NCI-H1694 (cell line): ENCODE measurements around the gene MARK4.
"Not testable (repeated sequence)": the region's sequence is repeated elsewhere in the genome, so short reads cannot be mapped to it uniquely, and the experiment has no call there.

Experiments used
- DNase-seq: peaks from one replicate; lab custom pipeline; 2025; lab: John Stamatoyannopoulos, UW

MARK4 gene

DNA sequence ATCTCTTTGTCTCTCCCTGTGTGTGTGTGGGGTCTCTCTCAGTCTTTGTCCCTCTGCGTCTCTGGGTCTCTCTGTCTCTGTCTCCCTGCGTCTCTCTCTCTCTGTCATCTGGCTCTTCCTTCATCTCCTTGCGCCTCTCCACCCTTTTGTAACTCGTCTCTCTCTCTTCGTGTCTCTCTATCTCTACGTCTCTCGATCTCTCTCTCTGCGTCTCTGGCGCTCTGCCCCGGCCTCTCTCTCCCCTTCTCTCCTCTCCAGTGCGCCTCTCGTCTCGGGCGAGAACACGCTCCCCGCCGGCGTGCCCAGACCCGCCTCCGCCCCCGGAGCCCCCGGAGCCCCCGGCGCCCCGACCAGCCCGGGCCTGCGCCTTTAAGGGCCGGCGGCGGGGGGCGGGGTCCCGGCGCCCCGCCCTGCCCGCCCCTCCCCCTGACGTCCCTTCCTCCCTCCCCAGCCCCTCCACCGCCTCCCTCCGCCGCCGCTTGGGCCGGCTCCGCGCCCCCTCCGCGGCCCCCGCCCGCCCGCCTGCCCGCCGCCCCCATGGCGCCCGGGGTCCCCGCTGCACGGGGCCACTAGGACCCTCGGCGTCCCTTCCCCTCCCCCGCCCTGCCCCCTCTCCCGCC lies at the start of gene MARK4:
MARK4 (plus strand) TSS at position 440 of the 620 bp plus-strand sequence. CDS start 318 bp downstream, outside the sequence.
- DNase-seq: peak; percentile 75

DNA sequence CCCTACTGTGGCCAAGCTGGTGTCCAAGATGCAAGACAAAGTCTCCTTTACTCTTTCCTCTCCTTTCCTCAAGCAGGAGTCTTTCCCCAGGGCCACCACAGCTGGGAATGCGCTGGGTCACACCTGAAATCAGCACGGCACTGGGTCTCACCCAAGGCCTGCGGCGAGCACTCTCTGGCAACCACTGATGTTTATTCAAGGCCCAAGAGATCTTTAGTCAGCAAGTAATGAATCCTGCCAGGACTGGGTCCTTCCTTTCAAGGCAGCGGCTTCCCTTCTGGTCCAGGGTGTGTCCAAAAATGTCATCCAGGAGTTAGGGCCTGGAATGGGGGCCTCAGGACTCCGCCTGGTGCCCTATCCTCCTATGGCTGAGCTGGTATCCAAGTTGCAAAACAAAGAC lies 48.4 kb upstream of the MARK4 start:
- DNase-seq: no peak

DNA sequence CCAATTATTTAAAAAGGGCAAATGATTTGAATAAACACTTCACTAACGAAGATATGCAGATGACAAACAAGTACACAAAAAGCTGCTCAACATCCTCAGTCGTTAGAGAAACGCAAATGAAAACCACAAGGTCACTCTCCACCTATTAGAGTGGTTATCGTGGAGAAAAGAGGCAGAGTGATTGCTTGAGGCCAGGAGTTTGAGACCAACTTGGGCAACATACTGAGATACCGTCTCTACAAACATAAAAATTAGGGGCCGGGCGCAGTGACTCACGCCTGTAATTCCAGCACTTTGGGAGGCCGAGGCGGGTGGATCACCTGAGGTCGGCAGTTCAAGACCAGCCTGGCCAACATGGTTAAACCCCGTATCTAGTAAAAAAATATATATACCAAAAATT lies 45.3 kb upstream of the MARK4 start:
- DNase-seq: no peak

DNA sequence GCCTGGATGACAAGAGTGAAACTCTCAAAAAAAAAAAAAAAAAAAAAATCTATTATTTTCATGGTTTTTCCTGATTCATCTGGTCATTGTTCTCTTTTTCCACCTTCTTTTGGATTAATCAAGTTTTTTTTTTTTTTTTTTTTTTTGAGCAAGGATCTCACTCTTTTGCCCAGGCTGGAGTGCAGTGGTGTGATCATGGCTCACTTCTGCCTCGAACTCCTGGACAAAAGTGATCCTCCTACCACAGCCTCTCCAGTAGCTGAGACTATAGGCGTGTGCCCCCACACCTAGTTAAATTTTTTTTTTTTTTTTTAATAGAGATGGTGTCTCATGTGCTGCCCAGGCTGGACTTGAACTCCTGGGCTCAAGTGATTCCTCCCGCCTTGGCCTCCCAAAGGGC lies 44.7 kb upstream of the MARK4 start:
- no peak for DNase-seq

DNA sequence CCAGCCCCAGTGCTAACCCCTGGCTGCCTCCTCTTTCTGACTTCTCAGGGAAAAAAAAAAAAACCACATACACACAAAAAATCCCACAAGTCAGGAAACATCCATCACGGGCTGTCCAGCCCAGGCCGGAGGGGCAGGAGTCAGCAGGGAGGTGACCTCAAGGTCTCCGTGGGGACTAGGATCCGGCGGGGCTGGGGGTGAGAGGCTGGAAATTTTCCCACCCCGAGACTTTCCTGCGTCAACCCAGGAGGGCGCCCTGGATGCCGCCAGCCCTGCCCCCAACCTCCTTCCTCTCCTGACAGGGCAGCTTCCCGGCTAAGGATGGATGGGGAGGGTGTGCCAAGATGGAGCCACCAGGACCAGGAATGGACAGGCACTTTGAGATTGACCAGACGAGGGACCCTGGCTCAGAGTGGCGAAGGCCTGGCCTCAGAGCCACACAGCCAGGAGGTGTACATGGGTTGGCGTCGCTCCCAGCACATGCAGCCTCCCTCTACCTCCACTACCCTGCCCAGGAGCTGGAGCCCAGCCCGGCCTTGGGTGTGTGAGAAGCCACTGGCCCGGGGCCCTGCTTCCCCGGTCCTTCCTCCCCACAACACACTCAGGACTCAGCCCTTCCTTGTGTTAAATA lies 39.2 kb upstream of the MARK4 start:
- no peak for DNase-seq

DNA sequence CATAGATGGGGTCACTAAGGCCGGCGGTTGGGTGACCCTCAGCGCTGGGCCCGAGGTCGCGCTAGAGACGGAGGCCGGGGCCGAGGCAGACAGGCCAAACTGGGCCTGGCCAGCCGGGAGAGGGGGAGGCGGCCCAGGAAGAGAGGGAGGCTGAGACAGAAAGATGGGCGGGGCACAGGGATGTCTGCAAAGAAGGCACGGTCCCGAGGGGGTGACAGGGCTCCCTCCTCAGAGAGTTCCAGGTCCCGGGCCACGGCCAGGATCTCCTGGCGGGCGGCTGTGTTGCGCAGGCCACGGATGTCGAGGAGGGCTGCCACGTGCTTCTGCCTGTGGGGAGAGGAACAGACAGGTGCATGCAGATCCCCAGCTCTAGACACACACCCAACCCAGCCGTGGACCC lies 38.0 kb upstream of the MARK4 start:
- DNase-seq: no peak

DNA sequence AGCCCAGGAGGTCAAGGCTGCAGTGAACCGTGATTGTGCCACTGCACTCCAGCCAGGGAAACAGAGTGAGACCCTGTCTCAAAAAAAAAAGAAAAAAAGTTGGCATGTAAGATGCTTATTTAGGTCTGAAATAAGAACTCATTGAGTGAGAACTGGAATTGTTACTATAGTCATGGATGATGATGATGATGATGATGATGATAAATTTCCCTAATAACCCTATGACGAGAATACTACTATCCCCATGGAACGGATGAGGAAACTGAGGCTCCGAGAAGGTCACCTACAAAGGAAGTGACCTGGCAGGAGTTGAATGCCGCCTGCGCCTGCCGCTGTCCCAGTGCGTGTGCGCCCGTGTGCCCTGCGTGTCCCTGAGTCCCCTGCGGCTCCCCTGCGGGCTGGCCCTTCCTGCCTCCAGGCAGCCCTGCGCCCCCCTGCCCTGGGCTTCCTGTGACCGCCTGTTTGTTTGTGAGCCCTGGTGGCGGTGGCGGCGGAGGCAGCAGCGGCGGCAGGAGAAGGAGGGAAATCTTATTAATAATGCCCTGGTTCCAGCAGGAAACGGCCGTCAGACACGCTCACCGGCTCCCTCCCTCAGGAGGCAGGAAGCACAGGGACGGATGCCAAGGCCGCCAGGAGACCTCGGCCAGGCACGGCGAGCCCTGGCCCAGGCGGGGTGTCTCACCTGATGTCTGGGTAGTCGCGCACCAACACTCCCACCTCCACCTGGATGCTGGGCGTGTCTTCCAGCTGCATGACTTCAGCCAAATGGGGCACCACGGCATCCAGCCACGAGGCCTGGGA lies 35.5 kb upstream of the MARK4 start:
- no peak for DNase-seq

DNA sequence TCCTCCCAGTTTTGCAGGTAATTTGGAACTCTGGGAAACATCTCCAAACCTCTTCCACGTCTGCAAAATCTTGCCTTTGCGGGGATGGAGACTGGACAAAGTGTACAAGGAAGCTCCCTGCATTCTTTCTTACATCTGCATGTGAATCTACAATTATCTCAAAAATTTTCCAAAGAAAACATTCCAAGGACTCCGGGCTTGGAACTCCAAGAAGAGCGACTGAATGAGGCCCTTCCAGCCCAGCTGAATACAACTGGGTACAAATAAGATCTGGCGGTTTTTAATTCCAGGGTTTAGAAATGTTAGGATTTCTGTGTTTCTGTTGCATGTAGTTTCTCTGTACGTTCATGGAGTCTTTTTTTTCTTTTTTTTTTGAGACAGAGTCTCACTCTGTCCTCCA lies 34.4 kb upstream of the MARK4 start:
- no peak for DNase-seq

DNA sequence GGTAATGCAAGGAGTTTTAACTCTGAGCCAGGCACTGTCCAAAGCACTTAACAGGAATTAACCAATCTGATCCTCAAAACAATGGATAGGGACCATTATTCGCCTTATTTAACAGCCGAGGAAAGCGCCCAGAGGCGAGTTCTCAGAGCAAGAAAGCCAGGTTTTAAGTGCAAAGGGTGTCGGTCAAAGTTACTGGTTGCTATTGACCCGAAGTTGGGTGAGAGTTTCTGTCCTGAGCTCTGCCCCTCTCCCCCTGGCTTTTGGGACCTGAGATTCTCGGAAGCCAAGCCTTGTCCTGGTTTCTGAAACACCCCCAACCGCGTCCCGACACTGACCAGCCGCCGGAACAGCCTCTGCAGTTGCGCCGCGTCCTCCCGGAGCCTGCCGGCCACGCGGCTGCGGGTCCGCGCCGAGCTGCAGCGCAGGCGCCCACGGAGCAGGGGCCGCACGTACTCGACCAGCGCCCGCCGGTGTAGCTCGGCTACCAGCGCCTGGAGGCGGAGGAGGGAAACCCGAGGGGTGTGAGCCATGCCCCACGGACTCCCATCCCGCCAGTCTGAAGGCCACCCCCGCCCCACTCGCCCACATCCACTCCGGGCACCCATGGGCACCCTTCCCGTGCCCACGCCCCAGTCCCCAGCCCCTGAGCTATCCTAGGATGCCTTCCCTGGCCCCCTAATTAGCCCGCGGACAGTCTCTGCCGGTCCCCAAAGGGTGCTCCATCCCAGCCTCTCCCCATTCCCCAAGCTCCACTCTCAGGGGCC lies 33.7 kb upstream of the MARK4 start:
- no peak for DNase-seq

DNA sequence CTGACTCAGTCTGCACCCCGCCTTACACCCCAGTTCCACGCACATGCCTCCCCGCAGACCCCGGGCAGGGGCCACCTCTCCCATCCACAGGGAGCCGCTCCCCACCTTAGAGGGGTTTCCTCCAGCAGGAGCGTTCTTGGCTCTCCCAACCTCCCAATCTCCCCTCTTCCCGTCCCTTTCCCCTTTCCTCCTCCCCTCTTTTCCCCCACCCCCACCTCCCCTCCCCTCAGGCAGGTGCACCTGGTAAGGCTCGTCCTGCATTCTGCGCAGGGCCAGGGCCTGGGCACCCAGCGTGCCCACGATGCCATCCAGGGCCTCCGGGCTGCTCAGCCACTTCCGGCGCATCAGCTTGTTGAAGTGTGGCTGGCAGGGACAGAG lies 33.1 kb upstream of the MARK4 start:
- DNase-seq: no peak

DNA sequence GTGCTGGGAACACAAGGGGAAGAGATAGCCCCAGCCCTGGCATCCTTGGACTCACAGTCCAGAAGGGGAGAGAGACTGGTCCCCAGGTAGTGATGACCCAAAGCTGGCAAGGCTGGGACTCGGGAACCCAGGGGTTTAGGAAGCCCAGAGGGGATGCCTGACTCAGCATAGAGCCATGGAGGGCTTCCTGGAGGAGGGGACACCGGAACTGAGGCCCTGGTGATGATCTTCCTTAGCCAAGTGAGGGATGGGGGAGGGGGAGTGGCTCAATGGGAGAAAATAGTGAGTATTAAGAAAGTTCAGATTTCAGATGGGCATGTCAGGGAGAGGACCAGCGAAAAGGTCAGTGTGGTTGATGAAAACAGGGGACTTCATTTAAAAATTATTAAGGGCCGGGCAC lies 32.6 kb upstream of the MARK4 start:
- no peak for DNase-seq

DNA sequence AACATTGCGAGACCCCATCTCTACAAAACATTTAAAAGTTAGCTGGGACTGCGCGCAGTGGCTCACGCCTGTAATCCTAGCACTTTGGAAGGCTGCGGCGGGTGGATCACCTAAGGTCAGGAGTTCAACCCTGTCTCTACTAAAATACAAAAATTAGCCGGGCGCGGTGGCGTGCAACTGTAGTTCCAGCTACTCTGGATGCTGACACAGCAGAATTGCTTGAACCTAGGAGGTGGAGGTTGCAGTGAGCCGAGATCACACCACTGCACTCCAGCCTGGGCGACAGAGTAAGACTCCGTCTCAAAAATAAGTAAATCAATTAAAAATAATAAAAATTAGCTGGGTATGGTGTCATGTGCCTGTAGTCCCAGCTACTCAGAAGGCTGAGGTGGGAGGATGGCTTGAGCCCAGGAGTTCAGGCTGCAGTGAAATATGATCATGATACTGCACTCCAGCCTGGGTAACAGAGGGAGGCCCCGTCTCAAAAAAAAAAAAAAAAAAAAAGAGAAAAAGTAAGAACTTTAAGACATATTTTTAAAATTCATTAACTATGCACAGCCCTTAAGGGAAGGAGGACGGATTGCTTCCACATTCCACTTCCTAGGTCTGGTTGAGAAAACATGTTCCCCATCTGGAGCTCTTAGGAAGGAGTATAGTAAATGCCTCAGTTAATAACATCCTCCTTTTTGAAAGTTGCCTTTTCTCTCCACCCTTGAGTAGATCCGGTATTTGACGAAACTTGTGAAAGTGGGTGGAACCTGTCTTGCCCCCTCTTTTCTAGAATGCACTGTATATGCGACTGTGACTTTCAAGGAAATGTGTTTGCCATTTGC lies 31.9 kb upstream of the MARK4 start:
- no peak for DNase-seq

DNA sequence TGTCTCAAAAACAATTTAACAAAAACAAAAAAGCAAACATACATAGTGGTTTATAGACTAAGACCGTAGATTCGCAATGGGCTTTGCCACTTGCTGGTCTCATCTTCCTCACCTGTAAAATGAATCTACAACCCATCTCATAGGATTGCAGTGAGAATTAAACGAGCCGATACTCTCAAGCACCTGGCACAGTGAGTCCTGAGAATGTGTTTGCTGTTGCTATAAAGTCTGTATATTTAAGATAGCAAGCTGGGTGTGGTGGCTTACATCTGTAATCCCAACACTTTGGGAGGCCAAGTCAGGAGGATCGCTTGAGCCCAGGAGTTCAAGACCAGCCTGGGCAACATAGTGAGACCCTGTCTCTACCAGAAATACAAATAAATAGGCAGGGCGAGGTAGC lies 28.3 kb upstream of the MARK4 start:
- DNase-seq: no peak

DNA sequence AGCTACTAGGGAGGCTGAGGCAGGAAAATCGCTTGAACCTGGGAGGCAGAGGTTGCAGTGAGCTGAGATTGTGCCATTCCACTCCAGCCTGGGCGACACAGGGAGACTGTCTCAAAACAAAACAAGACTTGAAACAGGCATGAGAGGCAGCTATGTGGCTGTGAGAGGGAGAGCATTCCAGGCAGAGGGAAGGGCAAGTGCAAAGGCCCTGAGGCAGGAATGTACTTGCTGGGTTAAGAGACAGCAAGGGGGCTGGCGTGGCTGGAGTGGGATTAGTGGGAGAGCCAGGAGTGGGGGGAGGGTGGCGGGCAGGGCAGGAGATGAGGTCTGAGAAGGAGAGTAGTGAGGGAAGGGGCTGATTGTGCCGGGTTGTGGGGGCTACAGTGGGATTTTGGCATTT lies 27.2 kb upstream of the MARK4 start:
- no peak for DNase-seq

DNA sequence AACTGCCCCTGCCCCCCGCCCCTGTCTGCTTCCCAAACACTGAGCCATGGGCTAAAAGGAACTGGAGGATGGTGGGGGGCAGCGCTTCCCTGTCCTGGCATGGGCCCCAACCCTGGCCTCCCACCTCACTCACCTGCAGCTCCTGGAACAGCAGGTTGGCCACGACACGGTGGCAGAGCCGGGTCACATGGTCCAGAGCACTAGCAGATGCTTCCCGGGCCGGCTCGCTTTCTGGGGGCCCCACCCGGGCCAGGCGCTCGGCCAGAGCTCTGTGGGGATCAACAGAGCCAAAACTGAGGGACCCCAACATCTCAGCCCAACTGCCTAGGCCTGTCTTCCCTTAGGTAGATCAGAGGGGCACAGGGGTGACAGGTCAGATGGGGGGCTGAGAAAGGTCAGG lies 26.4 kb upstream of the MARK4 start:
- no peak for DNase-seq

DNA sequence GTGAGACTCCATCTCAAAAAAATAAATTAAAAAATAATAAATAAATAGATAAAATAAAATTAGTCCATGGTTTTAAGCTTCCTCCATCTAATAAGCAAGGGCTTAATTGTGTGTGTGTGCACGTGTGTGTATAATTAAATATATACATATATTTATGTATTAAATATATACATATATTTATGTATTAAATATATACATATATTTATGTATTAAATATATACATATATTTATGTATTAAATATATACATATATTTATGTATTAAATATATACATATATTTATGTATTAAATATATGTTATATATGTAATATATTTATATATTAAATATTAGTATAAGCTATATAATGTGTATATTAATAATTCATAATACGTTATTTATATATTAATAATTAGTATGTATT lies 22.0 kb upstream of the MARK4 start:
- not testable (repeated sequence) for DNase-seq

DNA sequence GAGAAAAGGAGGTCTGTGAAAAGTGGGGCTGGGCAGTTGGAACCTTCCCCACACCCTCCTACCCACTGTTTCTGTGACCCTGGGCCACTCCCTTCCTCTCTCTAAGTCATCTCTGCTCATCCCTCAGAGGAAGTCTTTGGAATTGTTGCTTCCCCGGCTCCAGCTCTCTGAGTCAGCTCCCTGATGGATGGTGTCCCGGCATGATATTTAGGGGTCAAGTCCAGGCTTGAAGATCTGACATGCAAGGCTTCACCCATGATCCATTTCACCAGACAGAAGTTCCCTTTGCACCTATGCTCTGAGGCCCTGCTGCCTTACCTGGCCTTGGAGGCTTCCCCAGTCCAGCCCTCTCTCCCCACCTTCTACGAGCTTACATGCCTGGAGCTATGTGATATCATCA lies 19.2 kb upstream of the MARK4 start:
- no peak for DNase-seq

DNA sequence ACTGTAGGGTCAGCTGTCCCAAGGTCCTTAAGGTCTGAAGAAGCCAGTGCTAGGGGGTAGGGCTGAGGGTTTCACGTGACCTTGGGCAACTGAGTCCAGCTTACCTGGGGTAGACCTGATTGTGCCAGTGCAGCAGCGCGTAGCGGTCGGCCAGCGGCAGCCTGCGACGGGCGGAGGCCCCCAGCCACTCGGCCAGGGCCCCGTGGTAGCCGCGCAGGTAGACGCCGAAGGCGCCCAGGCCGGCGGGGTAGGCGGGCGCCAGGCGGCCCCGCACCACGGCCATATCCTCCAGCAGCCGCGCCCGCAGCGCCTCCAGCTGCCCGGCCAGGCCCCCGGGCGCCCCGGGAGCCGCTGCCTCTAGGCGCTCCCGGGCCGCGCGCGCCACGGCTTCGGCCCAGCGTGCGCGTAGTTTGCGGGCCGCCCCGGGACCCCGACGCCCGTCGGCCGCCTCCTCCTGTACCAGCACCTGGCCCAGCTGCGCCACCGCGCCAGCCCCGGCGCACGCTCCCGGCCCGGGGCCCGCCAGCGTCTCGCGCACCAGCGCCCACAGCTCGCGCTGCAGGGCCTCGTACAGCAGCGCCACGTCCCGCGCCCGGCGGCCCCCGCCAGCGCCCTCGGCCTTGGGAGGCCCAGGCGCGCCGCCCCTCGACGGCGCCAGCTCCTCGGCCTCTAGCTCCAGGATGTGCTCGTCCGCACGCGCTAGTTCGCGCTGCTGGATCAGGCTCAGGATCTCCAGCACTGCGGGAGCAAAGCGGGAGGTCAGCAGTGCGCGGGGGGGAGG lies 16.8 kb upstream of the MARK4 start:
- no peak for DNase-seq

DNA sequence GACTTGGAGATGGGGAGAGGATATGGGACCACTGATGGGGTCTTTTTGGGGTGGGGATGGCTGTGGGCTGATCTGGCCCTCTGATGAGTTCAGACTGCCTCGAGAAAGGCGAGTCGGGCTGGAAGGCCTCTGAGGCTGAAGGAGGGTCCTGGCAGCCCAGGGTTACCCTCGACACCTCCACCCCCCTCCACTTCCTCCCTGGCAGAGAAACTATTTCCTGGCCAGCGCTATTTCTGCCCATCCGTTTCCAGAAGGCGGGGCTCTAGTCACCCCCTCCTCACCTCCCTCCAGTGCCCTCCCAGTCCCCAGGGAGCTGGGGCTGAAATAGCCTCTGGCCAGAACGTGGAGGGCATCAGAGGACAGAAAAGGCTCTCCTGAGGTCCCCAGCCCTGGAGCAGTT lies 15.6 kb upstream of the MARK4 start:
- DNase-seq: no peak

DNA sequence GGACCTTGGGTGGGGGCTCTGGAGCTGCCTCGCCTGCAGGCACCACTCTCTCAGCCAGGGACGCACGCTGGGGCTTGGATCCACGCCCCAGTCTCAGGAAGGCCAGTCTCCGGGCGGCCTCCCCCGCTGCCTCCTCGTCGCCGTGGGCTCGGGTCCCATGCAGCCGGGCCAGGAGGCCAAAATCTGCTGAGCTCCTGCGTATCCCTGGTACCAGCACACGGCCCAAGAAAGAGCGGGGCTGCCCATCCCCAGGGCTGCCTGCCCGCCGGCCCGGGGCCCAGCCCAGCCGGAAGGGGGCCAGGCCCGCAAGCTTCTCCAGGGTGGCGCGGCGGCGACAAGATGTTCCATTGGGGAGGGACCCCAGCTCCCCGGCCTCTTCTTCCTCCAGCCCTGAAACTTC lies 12.5 kb upstream of the MARK4 start:
- DNase-seq: no peak

DNA sequence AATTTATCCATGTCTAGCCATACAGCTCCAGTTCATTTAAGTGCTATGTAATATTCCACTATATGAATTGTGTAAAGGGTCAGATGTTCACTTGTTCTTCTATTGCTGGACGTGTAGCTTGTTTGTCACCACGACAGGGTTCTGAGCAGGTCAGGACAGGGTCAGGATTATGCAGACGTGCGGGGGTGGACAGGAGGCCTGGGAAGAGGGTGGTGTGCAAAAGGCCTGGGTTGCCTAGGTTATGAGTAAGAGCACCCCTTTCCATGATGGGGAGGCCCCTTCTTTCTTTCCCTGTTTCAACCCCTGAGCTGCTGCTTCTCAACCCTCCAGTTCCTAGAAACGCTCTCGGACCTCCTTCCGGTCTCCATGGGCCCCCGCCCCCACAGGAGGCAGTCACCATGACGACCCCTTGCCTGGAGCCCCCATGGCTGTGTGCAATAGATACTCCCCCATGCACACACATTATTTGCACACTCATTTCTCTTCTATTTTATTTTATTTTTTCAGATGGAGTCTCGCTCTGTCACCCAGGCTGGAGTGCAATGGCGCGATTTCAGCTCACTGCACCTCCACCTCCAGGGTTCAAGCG lies 7.8 kb upstream of the MARK4 start:
- no peak for DNase-seq
